GM18858 (cell line): Measurements from ENCODE around the gene LRP6.

Experiments used
- ATAC-seq: cut with Tn5 transposase; IDR thresholded peaks from one replicate; pipeline ENCODE4 v1.9.1; 2021; ENCODE audit not compliant: unreplicated experiment

The LRP6 gene

DNA sequence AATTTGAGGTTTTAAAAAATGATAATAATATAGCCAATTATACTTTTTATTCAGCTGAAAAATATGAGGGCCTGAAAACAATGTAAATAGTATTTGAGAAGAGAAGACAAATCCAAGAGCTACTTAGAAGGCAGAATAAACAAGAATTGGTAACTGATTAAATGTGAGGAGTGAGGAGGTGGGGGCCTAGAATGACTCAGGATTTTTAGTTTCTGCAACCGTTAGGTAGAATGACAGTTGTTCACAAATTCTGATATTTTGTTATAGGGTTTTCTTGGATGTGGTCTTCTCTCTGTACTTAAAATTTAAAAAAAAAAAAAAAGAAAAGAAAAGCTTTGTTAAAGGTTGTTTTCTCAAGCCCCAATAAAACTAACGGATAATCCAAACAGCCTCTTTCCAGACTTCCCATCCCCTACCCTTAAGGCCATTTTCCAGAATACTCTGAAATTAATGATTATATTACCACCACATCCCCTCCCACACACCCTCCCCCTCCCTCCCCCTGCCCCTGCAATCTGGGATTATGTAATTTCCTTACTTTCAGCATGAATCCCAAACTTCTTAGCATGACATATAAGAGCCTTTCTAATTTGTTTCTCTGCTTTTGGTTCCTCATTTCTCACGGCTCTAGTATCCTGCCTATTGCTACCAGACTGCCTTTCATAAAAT, 50.4 kb downstream of the LRP6 start:
- ATAC-seq, result no peak

GRCh38 chr12:12214635-12215131, 52.2 kb downstream of the LRP6 start:
- ATAC-seq, result no peak

DNA sequence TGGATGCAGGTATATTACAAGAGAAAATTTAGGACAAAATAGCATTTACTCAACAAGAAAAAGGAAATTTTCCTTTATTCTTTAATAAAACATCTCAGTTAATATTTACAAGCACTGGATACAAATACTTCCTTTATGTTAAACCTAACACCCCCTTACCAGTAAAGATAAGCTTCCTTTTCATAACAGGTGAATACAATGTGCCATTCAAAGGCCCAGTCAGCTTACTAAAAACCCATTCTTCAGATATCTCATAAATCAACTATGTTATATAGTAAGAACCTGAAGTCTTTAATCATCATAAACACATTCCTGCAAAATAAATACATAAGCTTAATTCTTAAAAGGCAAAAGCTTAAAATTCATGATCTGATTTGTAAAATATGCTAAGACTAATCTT, 52.6 kb downstream of the LRP6 start:
- no peak for ATAC-seq

- no peak for ATAC-seq
These were observed 54.1 kb downstream of the LRP6 start for GRCh38 chr12:12212769-12213168.

- ATAC-seq, result no peak
These were observed 55.9 kb downstream of the LRP6 start for GRCh38 chr12:12210983-12211382.

GRCh38 chr12:12210416-12210815, 56.4 kb downstream of the LRP6 start:
- no peak for ATAC-seq

GRCh38 chr12:12209675-12210074, 57.2 kb downstream of the LRP6 start:
- no peak for ATAC-seq

- no peak for ATAC-seq
These were observed 57.8 kb downstream of the LRP6 start for GRCh38 chr12:12209043-12209442.

GRCh38 chr12:12207746-12208145, 59.1 kb downstream of the LRP6 start:
- no peak for ATAC-seq

- ATAC-seq, result no peak
These were observed 60.0 kb downstream of the LRP6 start for GRCh38 chr12:12206776-12207388.

- no peak for ATAC-seq
These were observed 64.1 kb downstream of the LRP6 start for GRCh38 chr12:12202747-12203146.

- no peak for ATAC-seq
These were observed 64.7 kb downstream of the LRP6 start for GRCh38 chr12:12202105-12202504.

- no peak for ATAC-seq
These were observed 65.5 kb downstream of the LRP6 start for GRCh38 chr12:12201274-12201758.

- no peak for ATAC-seq
These were observed 66.5 kb downstream of the LRP6 start for GRCh38 chr12:12200363-12200762.

DNA sequence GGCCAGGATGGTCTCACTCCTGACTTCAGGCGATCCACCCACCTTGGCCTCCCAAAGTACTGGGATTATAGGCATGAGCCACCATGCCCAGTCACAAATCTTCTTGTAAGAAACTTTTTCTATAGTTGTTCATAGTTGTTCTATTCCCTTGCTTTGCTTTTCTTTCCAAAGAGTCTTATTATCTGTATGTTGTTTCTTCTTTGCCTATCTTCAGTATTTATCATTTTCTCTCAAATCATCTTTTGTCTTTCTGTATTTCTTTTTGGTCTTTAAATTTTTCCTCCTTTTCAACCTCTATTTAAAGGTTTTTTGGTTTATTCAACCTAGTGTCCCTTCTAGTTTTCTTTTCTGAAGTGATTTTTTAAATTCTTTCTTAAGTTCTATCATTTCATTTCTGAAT, 68.7 kb downstream of the LRP6 start:
- ATAC-seq, result no peak

DNA sequence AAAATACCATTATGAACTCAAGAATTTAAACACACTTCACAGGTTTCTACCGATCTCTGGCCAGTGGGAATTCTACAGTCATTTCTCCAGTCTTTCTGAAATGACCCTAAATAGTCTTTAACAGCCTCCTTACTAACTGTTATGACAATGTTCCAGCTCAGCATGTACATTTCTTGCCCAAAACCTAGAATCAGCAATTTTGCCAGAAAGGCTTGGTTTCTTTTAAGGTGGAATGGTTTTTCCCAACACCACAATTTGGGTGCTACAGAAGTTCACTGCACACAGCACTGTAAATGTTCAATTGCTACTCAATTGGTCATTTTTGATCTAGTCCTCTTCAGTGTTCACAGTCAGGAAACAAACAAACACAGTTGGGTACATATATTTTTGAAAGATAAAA, 69.7 kb downstream of the LRP6 start:
- ATAC-seq, result no peak

DNA sequence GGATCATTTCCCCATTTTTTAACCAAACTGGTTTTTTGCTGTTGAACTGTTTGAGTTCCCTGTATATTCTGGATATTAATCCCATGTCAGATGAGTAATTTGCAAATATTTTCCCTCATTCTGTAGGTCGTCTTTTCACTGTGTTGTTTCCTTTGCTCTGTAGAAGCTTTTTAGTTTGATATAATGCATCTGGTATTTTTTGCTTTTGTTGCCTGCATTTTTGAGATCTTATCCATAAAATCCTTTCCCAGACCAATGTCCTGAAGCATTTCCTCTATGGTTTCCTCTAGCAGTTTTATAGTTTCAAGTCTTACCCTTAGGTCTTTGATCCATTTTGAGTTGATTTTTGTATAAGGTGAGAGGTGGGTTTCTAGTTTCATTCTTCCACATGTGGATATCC, 71.3 kb downstream of the LRP6 start:
- ATAC-seq, result no peak

DNA sequence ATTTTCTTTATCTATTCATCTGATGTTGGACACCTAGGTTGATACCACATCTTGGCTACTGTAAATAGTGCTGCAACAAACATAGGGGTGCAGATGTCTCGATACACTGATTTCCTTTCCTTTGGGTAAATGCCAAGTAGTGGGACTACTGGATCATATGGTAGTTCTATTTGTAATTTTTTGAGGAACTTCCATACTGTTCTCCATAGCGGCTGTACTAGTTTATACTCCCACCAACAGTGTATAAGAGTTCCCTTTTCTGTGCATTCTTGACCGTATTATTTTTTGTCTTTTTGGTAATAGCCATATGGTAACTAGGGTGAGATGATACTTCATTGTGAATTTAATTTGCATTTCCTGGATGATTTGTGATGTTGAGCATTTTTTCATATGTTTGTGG, 71.8 kb downstream of the LRP6 start:
- ATAC-seq, result no peak

GRCh38 chr12:12194206-12194605, 72.6 kb downstream of the LRP6 start:
- no peak for ATAC-seq

DNA sequence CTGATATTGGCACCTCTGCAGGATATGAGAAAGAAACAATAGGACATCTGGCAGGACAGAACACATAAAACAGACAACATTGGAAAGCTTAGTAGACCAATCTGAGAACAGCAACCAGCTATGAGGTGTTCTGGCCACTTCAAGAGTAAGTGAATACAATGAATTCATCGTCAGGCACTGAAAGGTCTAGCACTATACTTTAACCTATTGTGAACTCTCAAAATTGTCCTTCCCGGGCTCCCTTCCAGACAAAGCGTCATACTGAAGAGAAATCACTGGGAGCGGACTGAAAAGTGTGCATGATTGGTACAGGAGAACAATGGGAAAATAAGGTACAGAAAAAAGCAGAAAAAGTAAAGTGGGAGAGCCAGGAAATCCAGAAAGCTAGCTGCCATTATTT, 75.8 kb downstream of the LRP6 start:
- ATAC-seq, result no peak

DNA sequence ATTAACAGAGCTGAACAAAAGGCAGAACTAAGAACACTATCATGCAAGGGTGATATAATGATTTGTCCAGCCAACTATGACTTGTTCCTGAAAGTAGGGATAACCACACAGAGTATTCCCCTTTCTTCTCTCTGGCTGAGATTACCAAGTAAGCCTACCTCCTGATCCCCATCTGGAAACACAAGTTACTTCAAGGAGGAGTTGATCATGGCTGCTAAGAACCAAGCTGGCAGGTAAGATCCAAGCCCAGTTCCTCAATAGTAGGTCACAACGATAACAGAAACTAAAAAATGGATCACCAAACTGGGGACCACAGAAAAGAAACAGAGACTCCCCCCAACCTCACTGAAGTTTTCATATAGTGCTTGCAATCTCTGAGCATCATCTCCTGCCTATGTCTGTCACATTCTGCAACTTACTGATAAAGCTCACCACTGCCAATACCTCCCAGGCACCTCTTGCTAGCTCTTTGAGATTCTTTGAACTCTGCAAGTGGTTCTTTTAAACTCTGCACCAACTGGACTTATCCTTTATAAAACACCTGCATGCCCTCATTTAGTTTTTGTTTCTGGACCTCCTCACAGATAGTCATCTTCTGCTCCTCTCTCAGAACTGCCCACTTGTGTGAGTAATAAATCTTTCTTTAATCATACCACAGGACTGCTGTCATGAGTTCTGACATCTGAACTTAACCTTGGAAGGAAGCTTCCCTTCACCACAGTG, 76.6 kb downstream of the LRP6 start:
- ATAC-seq, result no peak

DNA sequence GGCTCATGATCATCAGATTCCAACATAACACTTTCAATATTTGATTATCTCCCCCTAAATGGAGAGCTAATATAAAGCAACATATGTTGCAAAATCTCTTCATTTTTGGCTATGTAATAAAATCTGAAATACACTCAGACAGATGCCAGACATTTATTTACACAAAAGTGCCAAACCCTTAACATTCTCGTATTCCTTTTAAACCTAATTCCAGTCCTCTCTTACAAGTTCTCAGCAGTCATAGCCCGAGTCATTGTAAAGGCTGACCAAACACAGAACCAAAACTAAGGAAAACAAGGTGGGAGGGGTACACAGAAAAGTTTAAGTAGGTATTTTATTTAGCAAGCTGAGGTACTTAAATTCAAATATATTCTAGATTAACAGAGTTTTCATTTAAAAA, 81.4 kb downstream of the LRP6 start:
- ATAC-seq, result no peak
